Measurements from ENCODE around the gene LUC7L.

DNA sequence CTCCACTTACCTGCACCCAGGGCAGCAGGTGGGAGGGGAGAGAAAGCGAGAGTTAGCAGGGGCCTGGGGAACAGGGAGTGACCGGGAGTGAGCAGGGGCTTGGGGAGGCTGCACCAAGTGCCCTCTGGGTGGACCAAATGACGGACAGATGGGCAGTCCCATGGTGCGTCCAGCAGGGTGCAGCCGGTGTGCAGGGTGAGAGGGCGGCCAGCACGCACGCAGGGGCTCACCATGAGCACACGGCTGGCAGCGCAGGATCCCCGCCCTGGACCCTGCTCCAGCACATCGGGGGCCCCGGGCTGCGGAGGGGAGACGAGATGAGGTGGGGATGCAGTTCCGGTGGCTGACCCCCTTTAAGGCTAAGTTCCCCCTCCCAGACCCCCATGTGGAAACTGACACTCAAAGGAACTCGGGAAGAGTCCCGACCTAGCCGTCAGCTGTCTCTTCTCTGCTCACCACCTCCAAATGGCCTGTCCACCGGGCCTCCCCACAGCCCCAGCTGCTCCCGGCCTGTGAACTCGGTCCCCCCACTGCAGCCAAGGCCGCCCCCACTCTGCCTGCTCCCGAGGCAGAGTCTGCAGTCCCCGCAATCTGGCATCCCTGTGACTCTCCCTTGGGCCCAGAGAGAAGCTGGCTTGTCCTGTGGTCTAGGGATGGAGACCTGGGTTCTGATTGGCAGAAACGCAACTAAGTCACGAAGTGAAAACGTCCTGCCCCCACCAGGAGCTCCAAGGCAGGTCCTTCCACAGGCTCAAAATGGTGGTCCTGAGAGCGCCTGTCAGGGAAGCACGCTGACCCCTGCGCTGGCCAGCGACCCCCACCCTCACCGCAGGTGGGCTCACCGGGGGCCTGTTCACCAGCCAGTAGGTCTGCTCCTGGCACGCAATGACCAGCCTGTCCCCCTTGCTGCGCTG is 43.6 kb upstream of the LUC7L start:
- TF ChIP-seq POLR2A (IDR thresholded peaks at IDR 0.05): no peak
- TF ChIP-seq POLR2AphosphoS5 (IDR thresholded peaks at IDR 0.05): no peak
